Loucy (cell line): ENCODE measurements around the gene EPB41.

Source experiments
- EZH2phosphoT487 ChIP-seq: fragments of 200-600 bp; IDR thresholded peaks from 2 replicates; pipeline ENCODE4 v1.6.1; 2018; ENCODE audit warnings: antibody characterized with exemption, mild to moderate bottlenecking, moderate library complexity, borderline replicate concordance
- TF ChIP-seq, protein P1 (sequence below): fragments of 200-600 bp; sonication (generic); conservative IDR thresholded peaks from 2 replicates; pipeline ENCODE4 v1.5.1; 2014; ENCODE audit warnings: mild to moderate bottlenecking, antibody characterized with exemption, low read length

DNA sequence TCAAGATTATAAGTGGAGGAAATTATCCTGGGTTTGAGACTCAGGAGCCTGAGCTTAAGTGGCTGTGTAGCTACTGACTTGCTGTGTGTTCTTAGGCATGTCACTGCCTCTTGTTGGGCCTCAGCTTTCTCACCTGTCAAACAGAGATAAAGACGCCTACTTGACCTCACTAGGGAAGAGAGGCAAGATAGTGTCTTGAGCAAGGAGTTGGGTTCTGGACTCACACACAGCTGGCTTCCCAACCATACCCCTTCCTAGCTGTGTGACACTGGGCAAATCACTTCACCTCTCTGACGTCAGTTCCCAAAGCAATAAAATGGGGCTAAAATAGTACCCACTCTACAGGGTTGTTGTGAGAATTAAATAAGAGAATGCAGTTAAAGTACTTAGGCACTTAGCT, 11.6 kb upstream of the EPB41 start:
- TF ChIP-seq, protein P1, sequence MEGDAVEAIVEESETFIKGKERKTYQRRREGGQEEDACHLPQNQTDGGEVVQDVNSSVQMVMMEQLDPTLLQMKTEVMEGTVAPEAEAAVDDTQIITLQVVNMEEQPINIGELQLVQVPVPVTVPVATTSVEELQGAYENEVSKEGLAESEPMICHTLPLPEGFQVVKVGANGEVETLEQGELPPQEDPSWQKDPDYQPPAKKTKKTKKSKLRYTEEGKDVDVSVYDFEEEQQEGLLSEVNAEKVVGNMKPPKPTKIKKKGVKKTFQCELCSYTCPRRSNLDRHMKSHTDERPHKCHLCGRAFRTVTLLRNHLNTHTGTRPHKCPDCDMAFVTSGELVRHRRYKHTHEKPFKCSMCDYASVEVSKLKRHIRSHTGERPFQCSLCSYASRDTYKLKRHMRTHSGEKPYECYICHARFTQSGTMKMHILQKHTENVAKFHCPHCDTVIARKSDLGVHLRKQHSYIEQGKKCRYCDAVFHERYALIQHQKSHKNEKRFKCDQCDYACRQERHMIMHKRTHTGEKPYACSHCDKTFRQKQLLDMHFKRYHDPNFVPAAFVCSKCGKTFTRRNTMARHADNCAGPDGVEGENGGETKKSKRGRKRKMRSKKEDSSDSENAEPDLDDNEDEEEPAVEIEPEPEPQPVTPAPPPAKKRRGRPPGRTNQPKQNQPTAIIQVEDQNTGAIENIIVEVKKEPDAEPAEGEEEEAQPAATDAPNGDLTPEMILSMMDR: no peak
- TF ChIP-seq EZH2phosphoT487: no peak
